RWPE2 (cell line): Measurements from ENCODE around the gene FBXW8.

Source experiments
- ATAC-seq: fragments of 200-7000 bp; cut with Tn5 transposase; 3 replicates; pipeline ENCODE4 v1.9.1; 2021; ENCODE audit warnings: low read depth
- DNase-seq: peaks from one replicate; pipeline ENCODE4 v3.0.0-alpha.2; 2020; ENCODE audit warnings: low spot score
- H3K27ac ChIP-seq: fragments of 450-650 bp; 2 replicates; pipeline ENCODE4 v1.5.1; 2017; ENCODE audit warnings: mild to moderate bottlenecking; ENCODE audit not compliant: poor library complexity, severe bottlenecking
- H3K27me3 ChIP-seq: fragments of 250-450 bp; sonication (Bioruptor Pico); 2 replicates; pipeline ENCODE4 v1.5.1; 2021; ENCODE audit warnings: mild to moderate bottlenecking, moderate library complexity; ENCODE audit not compliant: insufficient read depth, poor library complexity, severe bottlenecking
- H3K36me3 ChIP-seq: fragments of 250-450 bp; sonication (Bioruptor Pico); 2 replicates; pipeline ENCODE4 v1.5.1; 2020; ENCODE audit warnings: low read depth, mild to moderate bottlenecking, moderate library complexity
- H3K4me1 ChIP-seq: fragments of 250-450 bp; sonication (Bioruptor Pico); 2 replicates; pipeline ENCODE4 v1.5.1; 2021; ENCODE audit warnings: mild to moderate bottlenecking, moderate library complexity; ENCODE audit not compliant: insufficient read depth, poor library complexity, severe bottlenecking
- H3K4me3 ChIP-seq: fragments of 250-450 bp; sonication (Bioruptor Pico); 2 replicates; pipeline ENCODE4 v1.5.1; 2021; ENCODE audit warnings: mild to moderate bottlenecking, moderate library complexity; ENCODE audit not compliant: severe bottlenecking
- H3K9me3 ChIP-seq: fragments of 250-450 bp; sonication (Bioruptor Pico); 2 replicates; pipeline ENCODE4 v1.5.1; 2021; ENCODE audit warnings: mild to moderate bottlenecking, moderate library complexity; ENCODE audit not compliant: severe bottlenecking
- TF ChIP-seq, protein P1 (sequence below): fragments of 450-650 bp; IDR thresholded peaks from one replicate; pipeline ENCODE4 v1.5.1; 2017; ENCODE audit warnings: mild to moderate bottlenecking, moderate library complexity; ENCODE audit not compliant: poor library complexity, severe bottlenecking

The FBXW8 gene

DNA sequence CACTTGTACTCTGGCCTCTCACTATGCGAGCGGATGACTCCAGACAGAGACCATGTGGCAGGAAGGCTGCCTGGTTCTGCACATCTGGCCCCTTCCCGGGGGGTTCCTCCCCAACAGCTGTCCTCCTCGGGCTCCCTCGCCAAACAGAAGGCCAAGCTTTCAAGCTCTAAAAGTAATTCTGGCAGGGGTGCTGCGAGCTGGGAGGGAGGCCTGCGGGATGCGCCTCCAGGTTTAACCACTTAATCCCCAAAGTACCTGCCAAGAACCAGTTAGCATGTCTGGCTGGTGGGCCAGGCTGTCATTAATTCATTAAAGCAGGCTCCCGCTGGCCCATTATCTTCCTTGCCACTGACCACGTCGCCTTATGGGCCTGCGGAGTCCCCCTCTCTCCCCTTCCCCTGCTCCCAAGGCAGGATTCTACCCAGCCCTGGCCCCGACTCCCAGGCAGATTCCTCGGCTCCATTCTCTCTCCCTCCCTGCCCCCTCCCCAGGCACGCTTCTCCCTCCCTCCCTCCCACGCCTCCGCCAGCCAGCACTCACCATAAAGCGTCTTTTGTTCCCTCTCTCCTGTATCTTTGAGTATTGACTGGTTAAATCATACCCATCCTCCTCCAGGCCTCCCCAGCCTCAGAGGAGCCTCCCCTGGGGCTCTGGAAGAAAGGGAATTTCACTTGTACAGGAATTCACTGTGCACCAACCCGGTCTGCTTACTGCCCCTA lies 34.4 kb upstream of the FBXW8 start:
- Histone ChIP-seq H3K27ac (no peak overlapping the region), H3K4me1 (peaks cover 5% of the 10 kb centered on the region), H3K9me3 (peaks cover 2% of the 10 kb centered on the region), H3K36me3 (no peaks in the 10 kb centered on the region), H3K27me3 (peaks cover 25% of the 10 kb centered on the region), H3K4me3 (no peak overlapping the region)
- TF ChIP-seq, protein P1, sequence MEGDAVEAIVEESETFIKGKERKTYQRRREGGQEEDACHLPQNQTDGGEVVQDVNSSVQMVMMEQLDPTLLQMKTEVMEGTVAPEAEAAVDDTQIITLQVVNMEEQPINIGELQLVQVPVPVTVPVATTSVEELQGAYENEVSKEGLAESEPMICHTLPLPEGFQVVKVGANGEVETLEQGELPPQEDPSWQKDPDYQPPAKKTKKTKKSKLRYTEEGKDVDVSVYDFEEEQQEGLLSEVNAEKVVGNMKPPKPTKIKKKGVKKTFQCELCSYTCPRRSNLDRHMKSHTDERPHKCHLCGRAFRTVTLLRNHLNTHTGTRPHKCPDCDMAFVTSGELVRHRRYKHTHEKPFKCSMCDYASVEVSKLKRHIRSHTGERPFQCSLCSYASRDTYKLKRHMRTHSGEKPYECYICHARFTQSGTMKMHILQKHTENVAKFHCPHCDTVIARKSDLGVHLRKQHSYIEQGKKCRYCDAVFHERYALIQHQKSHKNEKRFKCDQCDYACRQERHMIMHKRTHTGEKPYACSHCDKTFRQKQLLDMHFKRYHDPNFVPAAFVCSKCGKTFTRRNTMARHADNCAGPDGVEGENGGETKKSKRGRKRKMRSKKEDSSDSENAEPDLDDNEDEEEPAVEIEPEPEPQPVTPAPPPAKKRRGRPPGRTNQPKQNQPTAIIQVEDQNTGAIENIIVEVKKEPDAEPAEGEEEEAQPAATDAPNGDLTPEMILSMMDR = no peak
- no peak for DNase-seq
- ATAC-seq = no peak

DNA sequence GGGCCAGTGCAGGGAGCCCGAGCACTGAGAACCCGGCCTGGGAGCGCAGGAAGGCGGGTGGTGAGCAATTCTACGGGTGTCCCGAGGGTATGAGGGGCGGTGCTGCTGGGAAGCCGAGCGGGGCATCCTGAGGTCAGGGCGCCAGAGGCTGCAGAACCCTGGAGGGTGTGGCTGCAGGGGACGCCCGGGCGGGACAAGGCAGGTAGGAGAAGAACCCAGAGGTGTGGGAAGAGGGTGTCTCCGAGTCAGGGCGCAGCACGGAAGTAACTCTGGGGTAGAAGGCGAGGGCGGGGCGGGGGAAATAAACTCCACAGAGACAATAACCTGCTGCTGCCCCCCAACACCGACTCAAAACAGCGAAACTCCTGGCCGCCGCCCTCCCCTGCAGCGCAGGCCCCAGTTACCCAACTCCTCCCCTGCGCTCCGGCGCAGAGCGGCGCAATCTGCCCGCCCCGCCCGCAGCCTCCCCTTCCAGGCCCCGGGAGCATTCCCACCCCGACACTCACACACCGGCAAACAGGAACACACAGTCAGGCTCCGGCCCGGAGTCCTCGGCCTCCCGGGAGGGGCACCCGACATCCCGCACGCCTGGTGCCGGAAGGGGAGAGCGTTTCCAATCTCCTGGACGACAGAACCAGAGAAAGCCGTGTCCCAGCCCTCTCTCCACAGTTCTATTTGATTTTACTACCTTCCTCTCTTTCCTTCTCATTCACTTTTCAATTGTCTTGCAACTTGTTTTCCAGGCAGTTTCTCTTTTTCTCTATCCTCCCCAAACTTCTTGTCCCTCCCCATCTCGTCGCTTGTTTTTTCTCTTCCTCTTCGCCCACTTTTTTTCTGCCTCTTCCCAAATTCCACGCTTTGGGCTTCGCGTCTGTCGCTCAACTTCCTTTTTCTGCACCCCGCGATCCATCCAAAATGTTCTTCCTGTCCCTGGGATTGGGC lies 31.9 kb upstream of the FBXW8 start:
- no peaks in the 10 kb centered on the region for H3K36me3 ChIP-seq
- peaks cover 5% of the 10 kb centered on the region for H3K4me1 ChIP-seq
- DNase-seq = peak; percentile 79
- peak; percentile 66 for ATAC-seq
- no peak overlapping the region for H3K27ac ChIP-seq
- TF ChIP-seq, protein P1 = no peak
- peaks cover 2% of the 10 kb centered on the region for H3K9me3 ChIP-seq
- H3K4me3 ChIP-seq = peak overlapping the region; percentile 40
- peaks cover 44% of the 10 kb centered on the region for H3K27me3 ChIP-seq

DNA sequence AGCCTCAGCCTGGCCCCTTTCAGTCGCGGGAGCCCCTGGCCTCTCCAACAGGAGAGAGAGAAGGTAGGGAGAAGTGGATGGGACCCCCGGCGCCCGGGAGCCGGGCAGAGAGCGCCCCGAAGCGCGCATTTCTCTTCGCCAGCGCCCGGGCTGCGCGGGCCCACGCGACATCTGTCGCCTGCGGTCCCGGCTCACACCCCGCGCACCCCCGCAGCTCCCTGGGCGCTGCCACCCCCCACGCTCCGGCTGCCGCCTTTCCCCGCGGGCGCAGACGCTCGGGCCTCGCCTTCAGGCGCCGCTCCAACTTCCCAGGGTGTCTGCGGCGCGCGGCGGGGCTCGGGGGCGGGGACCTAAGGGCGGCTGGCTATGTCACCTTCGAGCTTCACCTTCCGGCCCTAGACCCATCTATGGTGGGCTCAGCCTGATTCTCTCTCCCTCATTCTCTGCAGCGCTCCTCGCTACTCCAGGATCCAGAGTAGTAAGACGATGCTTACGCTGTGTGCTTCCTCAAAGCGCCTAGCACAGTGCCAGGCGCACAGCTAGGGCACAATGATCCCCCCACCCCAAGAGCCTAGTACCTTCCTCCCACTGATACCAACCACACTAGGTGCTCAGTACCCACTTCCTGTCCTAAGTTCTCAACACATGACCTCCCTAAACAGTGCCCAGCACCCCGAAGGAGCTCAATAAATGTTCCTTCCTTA lies 31.1 kb upstream of the FBXW8 start:
- Histone ChIP-seq H3K9me3 (peaks cover under 1% of the 10 kb centered on the region), H3K4me3 (peak overlapping the region; percentile 40), H3K27me3 (peaks cover 44% of the 10 kb centered on the region), H3K36me3 (no peaks in the 10 kb centered on the region), H3K27ac (no peak overlapping the region), H3K4me1 (peaks cover 5% of the 10 kb centered on the region)
- TF ChIP-seq, protein P1 = no peak
- no peak for DNase-seq
- ATAC-seq = no peak

DNA sequence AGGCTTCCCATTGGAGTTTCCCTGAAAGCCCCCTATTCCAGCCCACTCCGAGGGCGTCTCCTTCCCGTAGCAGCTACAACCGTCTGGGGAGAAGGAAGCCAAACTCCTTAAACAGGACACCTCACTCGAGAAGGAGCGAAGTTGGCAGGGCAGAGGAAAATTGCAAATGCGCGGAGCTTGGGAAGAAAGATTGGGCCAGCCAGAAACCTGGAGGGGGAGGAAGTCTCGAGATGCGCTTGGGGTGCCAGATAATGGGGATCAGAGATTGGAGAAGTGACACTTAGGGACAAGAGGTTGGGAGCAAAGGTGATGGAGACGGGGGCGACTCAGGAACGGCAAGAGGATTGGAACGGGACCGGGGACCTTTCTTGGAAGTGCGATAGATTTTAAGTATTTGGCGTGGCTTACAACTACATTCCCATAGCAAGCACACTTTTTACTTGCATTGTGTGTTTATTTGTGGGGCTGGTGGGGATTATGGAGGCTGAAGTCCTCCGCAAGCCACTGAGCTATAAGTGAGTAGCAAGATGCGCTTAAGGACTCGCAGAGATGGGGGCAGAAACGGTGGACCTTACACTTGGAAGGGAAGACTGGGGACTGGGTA lies 30.4 kb upstream of the FBXW8 start:
- Histone ChIP-seq H3K4me3 (peak overlapping the region; percentile 40), H3K36me3 (no peaks in the 10 kb centered on the region), H3K27me3 (peaks cover 44% of the 10 kb centered on the region), H3K4me1 (peaks cover 5% of the 10 kb centered on the region), H3K9me3 (no peaks in the 10 kb centered on the region), H3K27ac (no peak overlapping the region)
- TF ChIP-seq, protein P1 = no peak
- DNase-seq (no peak), ATAC-seq (peak; percentile 5; the same call in 2 of the 3 replicates)
